ENCODE results near the gene PUS10.

PUS10 gene

DNA sequence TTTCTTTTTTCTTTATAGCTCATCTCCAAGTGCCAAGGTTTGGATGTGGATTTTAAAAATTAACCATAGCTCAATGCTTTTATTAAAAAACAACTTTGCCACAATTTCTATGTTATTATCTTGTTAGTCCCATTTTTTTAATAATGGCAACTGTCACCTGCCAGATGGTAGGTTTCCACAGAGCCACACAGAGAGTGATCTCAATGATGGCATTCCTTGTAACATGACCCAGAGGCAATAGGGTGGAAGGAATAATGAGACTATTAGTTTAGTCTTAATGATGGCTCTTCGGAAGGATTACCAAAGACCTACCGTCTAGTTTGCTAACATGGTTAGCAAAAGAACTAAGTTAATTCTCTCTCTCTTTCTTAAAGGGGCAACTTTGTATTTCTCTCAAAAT, 72.7 kb downstream of the PUS10 start:
- no peak overlapping the region for H2BK15ac ChIP-seq (ENCODE audit: low read length)
- H3K18ac ChIP-seq (ENCODE audit: low read length) = no peak overlapping the region
- no peak overlapping the region for H4K91ac ChIP-seq (ENCODE audit: low read depth, low read length, poor library complexity)
- no peak overlapping the region for H4K8ac ChIP-seq (ENCODE audit: low read depth, low read length)
- no peak overlapping the region for H2BK12ac ChIP-seq (ENCODE audit: low read length)
- DNase-seq (ENCODE audit: low spot score) = peak; percentile 3
- no peak overlapping the region for H2BK120ac ChIP-seq (ENCODE audit: low read depth, low read length)
- H3K4me1 ChIP-seq (ENCODE audit: control insufficient read depth in 2 of 2, insufficient read depth in 1 of 2, low read depth in 1 of 2, low read length in 2 of 2) = no peaks in the 10 kb centered on the region
- no peak overlapping the region for H3K27ac ChIP-seq (replicated peaks; ENCODE audit: low read length)
- H3K27me3 ChIP-seq (ENCODE audit: control insufficient read depth in 3 of 3, insufficient read depth in 3 of 3, low read depth in 1 of 3, low read length in 3 of 3) = no peaks in the 10 kb centered on the region
- no peak overlapping the region for H2AFZ ChIP-seq (ENCODE audit: low read length)
- WGBS, 2 donors (ENCODE audit: extremely low coverage in 2 of 2, insufficient read length in 2 of 2, insufficient replicate concordance in 1 of 2) = no CpG with 5 or more reads among the region's 2 CpGs
- H3K36me3 ChIP-seq (replicated peaks in 1 of 2; ENCODE audit: control insufficient read depth in 2 of 2, insufficient read depth in 2 of 2, low read length in 2 of 2) = peaks cover 0 to 6% of the 10 kb centered on the region in 2 donors
- H3K79me1 ChIP-seq (ENCODE audit: low read depth, low read length) = no peaks in the 10 kb centered on the region
- H2BK5ac ChIP-seq (ENCODE audit: low read length) = no peak overlapping the region
- no peak overlapping the region for H3K4me3 ChIP-seq (ENCODE audit: low read length in 2 of 2)
- no peak overlapping the region for H3K14ac ChIP-seq (ENCODE audit: low read length)
- no peak overlapping the region for H3K23ac ChIP-seq (ENCODE audit: low read depth, low read length, poor library complexity)
- no peak overlapping the region for H3K4ac ChIP-seq (ENCODE audit: low read length)
- H2AK5ac ChIP-seq (ENCODE audit: low read depth, low read length) = no peak overlapping the region
- no peak overlapping the region for H3K9ac ChIP-seq (ENCODE audit: low read depth, low read length, poor library complexity)
- no peak overlapping the region for H3K4me2 ChIP-seq (ENCODE audit: insufficient read depth, low read length, poor library complexity, severe bottlenecking)
- no peaks in the 10 kb centered on the region for H3K9me3 ChIP-seq (replicated peaks in 1 of 2; ENCODE audit: control insufficient read depth in 2 of 2, insufficient read depth in 1 of 2, low read depth in 1 of 2, low read length in 2 of 2)

- Histone ChIP-seq H2BK5ac (ENCODE audit: low read length) (no peak overlapping the region), H3K18ac (ENCODE audit: low read length) (no peak overlapping the region), H3K36me3 (replicated peaks in 1 of 2; ENCODE audit: control insufficient read depth in 2 of 2, insufficient read depth in 2 of 2, low read length in 2 of 2) (peaks cover 0 to 12% of the 10 kb centered on the region in 2 donors), H3K27ac (replicated peaks; ENCODE audit: low read length) (no peak overlapping the region), H2AK5ac (ENCODE audit: low read depth, low read length) (no peak overlapping the region), H3K4me2 (ENCODE audit: insufficient read depth, low read length, poor library complexity, severe bottlenecking) (no peak overlapping the region), H3K4ac (ENCODE audit: low read length) (no peak overlapping the region), H3K4me1 (ENCODE audit: control insufficient read depth in 2 of 2, insufficient read depth in 1 of 2, low read depth in 1 of 2, low read length in 2 of 2) (no peaks in the 10 kb centered on the region), H2BK12ac (ENCODE audit: low read length) (no peak overlapping the region), H3K14ac (ENCODE audit: low read length) (no peak overlapping the region), H4K8ac (ENCODE audit: low read depth, low read length) (no peak overlapping the region), H2AFZ (ENCODE audit: low read length) (no peak overlapping the region), H3K9me3 (replicated peaks in 1 of 2; ENCODE audit: control insufficient read depth in 2 of 2, insufficient read depth in 1 of 2, low read depth in 1 of 2, low read length in 2 of 2) (peaks cover 0 to 2% of the 10 kb centered on the region in 2 donors), H3K9ac (ENCODE audit: low read depth, low read length, poor library complexity) (no peak overlapping the region), H3K23ac (ENCODE audit: low read depth, low read length, poor library complexity) (no peak overlapping the region), H4K91ac (ENCODE audit: low read depth, low read length, poor library complexity) (no peak overlapping the region), H3K27me3 (ENCODE audit: control insufficient read depth in 3 of 3, insufficient read depth in 3 of 3, low read depth in 1 of 3, low read length in 3 of 3) (no peaks in the 10 kb centered on the region), H3K4me3 (ENCODE audit: low read length in 2 of 2) (no peak overlapping the region), H3K79me1 (ENCODE audit: low read depth, low read length) (no peaks in the 10 kb centered on the region), H2BK120ac (ENCODE audit: low read depth, low read length) (no peak overlapping the region), H2BK15ac (ENCODE audit: low read length) (no peak overlapping the region)
- DNase-seq (ENCODE audit: low spot score) = no peak
- no CpG with 5 or more reads among the region's 2 CpGs for WGBS, 2 donors (ENCODE audit: extremely low coverage in 2 of 2, insufficient read length in 2 of 2, insufficient replicate concordance in 1 of 2)
These were observed 78.4 kb downstream of the PUS10 start for GRCh38 chr2:60939622-60940021.

- H3K79me1 ChIP-seq (ENCODE audit: low read depth, low read length) = no peaks in the 10 kb centered on the region
- H3K14ac ChIP-seq (ENCODE audit: low read length) = no peak overlapping the region
- H2AFZ ChIP-seq (ENCODE audit: low read length) = no peak overlapping the region
- no peak overlapping the region for H3K27ac ChIP-seq (replicated peaks; ENCODE audit: low read length)
- no peak overlapping the region for H2BK15ac ChIP-seq (ENCODE audit: low read length)
- no peak overlapping the region for H4K8ac ChIP-seq (ENCODE audit: low read depth, low read length)
- H3K4me3 ChIP-seq (ENCODE audit: low read length in 2 of 2) = no peak overlapping the region
- H2AK5ac ChIP-seq (ENCODE audit: low read depth, low read length) = no peak overlapping the region
- H3K23ac ChIP-seq (ENCODE audit: low read depth, low read length, poor library complexity) = peak overlapping the region; percentile 73
- H3K4ac ChIP-seq (ENCODE audit: low read length) = no peak overlapping the region
- H3K9me3 ChIP-seq (replicated peaks in 1 of 2; ENCODE audit: control insufficient read depth in 2 of 2, insufficient read depth in 1 of 2, low read depth in 1 of 2, low read length in 2 of 2) = peaks cover 0 to 2% of the 10 kb centered on the region in 2 donors
- no peak overlapping the region for H3K9ac ChIP-seq (ENCODE audit: low read depth, low read length, poor library complexity)
- H3K4me1 ChIP-seq (ENCODE audit: control insufficient read depth in 2 of 2, insufficient read depth in 1 of 2, low read depth in 1 of 2, low read length in 2 of 2) = no peaks in the 10 kb centered on the region
- no peak overlapping the region for H2BK120ac ChIP-seq (ENCODE audit: low read depth, low read length)
- no peak overlapping the region for H4K91ac ChIP-seq (ENCODE audit: low read depth, low read length, poor library complexity)
- H3K4me2 ChIP-seq (ENCODE audit: insufficient read depth, low read length, poor library complexity, severe bottlenecking) = no peak overlapping the region
- H3K27me3 ChIP-seq (ENCODE audit: control insufficient read depth in 3 of 3, insufficient read depth in 3 of 3, low read depth in 1 of 3, low read length in 3 of 3) = no peaks in the 10 kb centered on the region
- no CpG with 5 or more reads among the region's 7 CpGs for WGBS, 2 donors (ENCODE audit: extremely low coverage in 2 of 2, insufficient read length in 2 of 2, insufficient replicate concordance in 1 of 2)
- no peak for DNase-seq (ENCODE audit: low spot score)
- H3K18ac ChIP-seq (ENCODE audit: low read length) = no peak overlapping the region
- no peak overlapping the region for H2BK12ac ChIP-seq (ENCODE audit: low read length)
- H3K36me3 ChIP-seq (replicated peaks in 1 of 2; ENCODE audit: control insufficient read depth in 2 of 2, insufficient read depth in 2 of 2, low read length in 2 of 2) = peaks cover 0 to 12% of the 10 kb centered on the region in 2 donors
- no peak overlapping the region for H2BK5ac ChIP-seq (ENCODE audit: low read length)
These were observed 79.8 kb downstream of the PUS10 start for GRCh38 chr2:60938301-60938700.

DNA sequence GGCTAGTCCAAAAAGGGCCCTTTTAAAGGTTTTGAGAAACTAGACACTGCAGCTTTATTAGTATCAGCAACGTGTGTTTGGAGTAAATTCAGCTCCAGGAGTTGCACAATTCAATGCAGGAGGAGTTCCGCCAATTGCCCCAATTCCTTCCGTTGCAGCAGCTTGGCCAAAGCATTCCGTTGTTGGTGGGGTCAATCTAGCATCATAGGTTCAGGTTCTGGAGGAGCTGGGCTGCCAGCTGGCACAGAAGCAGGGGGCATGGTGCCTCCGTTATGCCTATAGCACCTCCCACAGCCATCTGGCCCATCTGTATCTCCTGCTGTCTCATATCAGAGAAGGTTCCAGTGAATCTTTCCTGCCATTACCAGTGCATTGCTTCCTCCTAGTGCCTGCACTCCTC, 81.3 kb downstream of the PUS10 start:
- Histone ChIP-seq H3K23ac (ENCODE audit: low read depth, low read length, poor library complexity) (no peak overlapping the region), H3K18ac (ENCODE audit: low read length) (no peak overlapping the region), H3K79me1 (ENCODE audit: low read depth, low read length) (no peaks in the 10 kb centered on the region), H4K91ac (ENCODE audit: low read depth, low read length, poor library complexity) (no peak overlapping the region), H2BK15ac (ENCODE audit: low read length) (no peak overlapping the region), H3K4me2 (ENCODE audit: insufficient read depth, low read length, poor library complexity, severe bottlenecking) (no peak overlapping the region), H3K9ac (ENCODE audit: low read depth, low read length, poor library complexity) (no peak overlapping the region), H3K4me1 (ENCODE audit: control insufficient read depth in 2 of 2, insufficient read depth in 1 of 2, low read depth in 1 of 2, low read length in 2 of 2) (no peaks in the 10 kb centered on the region), H2AK5ac (ENCODE audit: low read depth, low read length) (no peak overlapping the region), H3K14ac (ENCODE audit: low read length) (no peak overlapping the region), H2BK12ac (ENCODE audit: low read length) (no peak overlapping the region), H3K27ac (replicated peaks; ENCODE audit: low read length) (no peak overlapping the region), H4K8ac (ENCODE audit: low read depth, low read length) (no peak overlapping the region), H3K36me3 (replicated peaks in 1 of 2; ENCODE audit: control insufficient read depth in 2 of 2, insufficient read depth in 2 of 2, low read length in 2 of 2) (peaks cover 0 to 14% of the 10 kb centered on the region in 2 donors), H2BK5ac (ENCODE audit: low read length) (no peak overlapping the region), H3K4me3 (ENCODE audit: low read length in 2 of 2) (no peak overlapping the region), H2AFZ (ENCODE audit: low read length) (no peak overlapping the region), H2BK120ac (ENCODE audit: low read depth, low read length) (no peak overlapping the region), H3K27me3 (ENCODE audit: control insufficient read depth in 3 of 3, insufficient read depth in 3 of 3, low read depth in 1 of 3, low read length in 3 of 3) (no peaks in the 10 kb centered on the region), H3K4ac (ENCODE audit: low read length) (no peak overlapping the region), H3K9me3 (replicated peaks in 1 of 2; ENCODE audit: control insufficient read depth in 2 of 2, insufficient read depth in 1 of 2, low read depth in 1 of 2, low read length in 2 of 2) (peaks cover 0 to 2% of the 10 kb centered on the region in 2 donors)
- no CpG with 5 or more reads among the region's 5 CpGs for WGBS, 2 donors (ENCODE audit: extremely low coverage in 2 of 2, insufficient read length in 2 of 2, insufficient replicate concordance in 1 of 2)
- no peak for DNase-seq (ENCODE audit: low spot score)

Data from neuronal stem cell (in vitro differentiated cells).